H9 (cell line): ENCODE results near the gene BRSK1. TPM values are rescaled to one million over a fixed set of nuclear protein-coding genes. Genes with fewer than 3 reads are reported as not detected.
A peak's percentile ranks its signal among the peaks of the same experiment; 100 is the strongest.

Source experiments
- DNase-seq: peaks from one replicate; pipeline ENCODE4 v3.0.0-alpha.2; 2017
- H2AFZ ChIP-seq: one replicate; pipeline ENCODE4 v1.6.1; 2013; ENCODE audit warnings: mild to moderate bottlenecking, low read length, control low read depth, moderate library complexity
- H2AK5ac ChIP-seq: 2 replicates; pipeline ENCODE4 v1.6.1; 2013; ENCODE audit warnings: low read length, control low read depth, mixed read lengths; ENCODE audit not compliant: insufficient read length
- H2BK120ac ChIP-seq: one replicate; pipeline ENCODE4 v1.6.1; 2013; ENCODE audit warnings: low read depth, mild to moderate bottlenecking, low read length, control low read depth, inconsistent platforms; ENCODE audit not compliant: poor library complexity, severe bottlenecking
- H2BK12ac ChIP-seq: 2 replicates; pipeline ENCODE4 v1.6.1; 2013; ENCODE audit warnings: low read length, control low read depth, mixed read lengths, low read depth; ENCODE audit not compliant: insufficient read length
- H2BK15ac ChIP-seq: 2 replicates; pipeline ENCODE4 v1.6.1; 2013; ENCODE audit warnings: low read depth, low read length, control low read depth
- H2BK20ac ChIP-seq: one replicate; pipeline ENCODE4 v1.6.1; 2013; ENCODE audit warnings: low read depth, mild to moderate bottlenecking, low read length, control low read depth, inconsistent platforms; ENCODE audit not compliant: poor library complexity, severe bottlenecking
- H2BK5ac ChIP-seq: 2 replicates; pipeline ENCODE4 v1.6.1; 2013; ENCODE audit warnings: low read length, control low read depth, mixed read lengths; ENCODE audit not compliant: insufficient read length
- H3K14ac ChIP-seq: 2 replicates; pipeline ENCODE4 v1.6.1; 2013; ENCODE audit warnings: low read length, control low read depth; ENCODE audit not compliant: insufficient read depth
- H3K18ac ChIP-seq: 2 replicates; pipeline ENCODE4 v1.6.1; 2013; ENCODE audit warnings: low read depth, mild to moderate bottlenecking, mixed read lengths, low read length, control low read depth; ENCODE audit not compliant: insufficient read length
- H3K23ac ChIP-seq: 2 replicates; pipeline ENCODE4 v1.6.1; 2013; ENCODE audit warnings: low read length, control low read depth, mixed read lengths, low read depth; ENCODE audit not compliant: insufficient read length
- H3K23me2 ChIP-seq: 2 replicates; pipeline ENCODE4 v1.6.1; 2013; ENCODE audit warnings: low read depth, mild to moderate bottlenecking, mixed read lengths, low read length, control low read depth; ENCODE audit not compliant: insufficient read length, poor library complexity, severe bottlenecking
- H3K27ac ChIP-seq: 2 replicates; pipeline ENCODE4 v1.5.1; 2013; ENCODE audit warnings: low read length, control low read depth, mixed read lengths, low read depth; ENCODE audit not compliant: insufficient read length
- H3K27me3 ChIP-seq: 2 replicates; pipeline ENCODE4 v1.6.1; 2013; ENCODE audit warnings: low read length, control low read depth, inconsistent platforms; ENCODE audit not compliant: insufficient read depth
- H3K4ac ChIP-seq: 2 replicates; pipeline ENCODE4 v1.6.1; 2013; ENCODE audit warnings: low read depth, mild to moderate bottlenecking, control low read depth, inconsistent platforms, low read length, moderate library complexity
- H3K4me1 ChIP-seq: 2 replicates; pipeline ENCODE4 v1.6.1; 2013; ENCODE audit warnings: low read length, control low read depth, inconsistent platforms; ENCODE audit not compliant: insufficient read depth
- H3K4me2 ChIP-seq: 2 replicates; pipeline ENCODE4 v1.6.1; 2013; ENCODE audit warnings: low read length, control low read depth, mixed read lengths; ENCODE audit not compliant: insufficient read length, insufficient read depth
- H3K56ac ChIP-seq: 2 replicates; pipeline ENCODE4 v1.6.1; 2013; ENCODE audit warnings: low read depth, mild to moderate bottlenecking, mixed read lengths, low read length, control low read depth; ENCODE audit not compliant: insufficient read length
- H3K79me1 ChIP-seq: 2 replicates; pipeline ENCODE4 v1.6.1; 2013; ENCODE audit warnings: low read depth, mild to moderate bottlenecking, moderate library complexity, low read length, control low read depth, inconsistent platforms; ENCODE audit not compliant: insufficient read depth, poor library complexity, severe bottlenecking
- H3K79me2 ChIP-seq: 2 replicates; pipeline ENCODE4 v1.6.1; 2013; ENCODE audit warnings: low read length, control low read depth, inconsistent platforms; ENCODE audit not compliant: insufficient read depth
- H3K9ac ChIP-seq: 2 replicates; pipeline ENCODE4 v1.6.1; 2013; ENCODE audit warnings: low read length, control low read depth, mixed read lengths; ENCODE audit not compliant: insufficient read length; ENCODE audit errors: extremely low read depth
- H3K9me3 ChIP-seq: one replicate; pipeline ENCODE4 v1.6.1; 2013; ENCODE audit warnings: low read depth, low read length, inconsistent platforms; ENCODE audit not compliant: control insufficient read depth
- H3T11ph ChIP-seq: one replicate; pipeline ENCODE4 v1.6.1; 2013; ENCODE audit warnings: mild to moderate bottlenecking, low read length, control low read depth, inconsistent platforms
- H4K20me1 ChIP-seq: one replicate; pipeline ENCODE4 v1.6.1; 2013; ENCODE audit not compliant: control insufficient read depth, insufficient read length, insufficient read depth
- H4K5ac ChIP-seq: 2 replicates; pipeline ENCODE4 v1.6.1; 2013; ENCODE audit warnings: low read depth, mild to moderate bottlenecking, mixed read lengths, low read length, control low read depth; ENCODE audit not compliant: insufficient read length
- H4K8ac ChIP-seq: replicated peaks from 2 replicates; pipeline ENCODE4 v1.6.1; 2013; ENCODE audit warnings: low read length, control low read depth, mixed read lengths, low read depth; ENCODE audit not compliant: insufficient read length
- H4K91ac ChIP-seq: 2 replicates; pipeline ENCODE4 v1.6.1; 2013; ENCODE audit warnings: low read depth, mild to moderate bottlenecking, moderate library complexity, mixed read lengths, low read length, control low read depth; ENCODE audit not compliant: insufficient read length
- H3K27ac Mint-ChIP-seq, 3 experiments: 2 replicates in 2 of 3; 3 replicates in 1 of 3; pipeline ENCODE4 v1.8.0; 2020 to 2021; ENCODE audit warnings: mixed read lengths in 3 of 3, mild to moderate bottlenecking in 1 of 3, moderate library complexity in 1 of 3
- H3K27me3 Mint-ChIP-seq: 2 replicates; pipeline ENCODE4 v1.8.0; 2021; ENCODE audit warnings: low read depth, mild to moderate bottlenecking, moderate library complexity, mixed read lengths
- H3K36me3 Mint-ChIP-seq, 3 experiments: 2 replicates in 2 of 3; 3 replicates in 1 of 3; pipeline ENCODE4 v1.8.0; 2020 to 2021; ENCODE audit warnings: low read depth in 3 of 3, mixed read lengths in 3 of 3; ENCODE audit not compliant: insufficient read depth in 1 of 3
- H3K4me1 Mint-ChIP-seq, 2 experiments: 2 replicates each; pipeline ENCODE4 v1.8.0; 2020; ENCODE audit warnings: mixed read lengths in 2 of 2
- H3K4me3 Mint-ChIP-seq, 2 experiments: 2 replicates in 1 of 2; 3 replicates in 1 of 2; pipeline ENCODE4 v1.8.0; 2020 to 2021; ENCODE audit warnings: mild to moderate bottlenecking in 2 of 2, mixed read lengths in 2 of 2, moderate library complexity in 1 of 2
- H3K9me3 Mint-ChIP-seq, 2 experiments: 2 replicates in 1 of 2; 3 replicates in 1 of 2; pipeline ENCODE4 v1.8.0; 2020; ENCODE audit warnings: mild to moderate bottlenecking in 2 of 2, mixed read lengths in 2 of 2, moderate library complexity in 1 of 2
- WGBS: extraction: QIAGEN DNeasy Blood & Tissue Kit; methylation state at CpG from one replicate; pipeline ENCODE4 v1.1.7; 2013; ENCODE audit warnings: missing lambda C conversion rate, low lambda C conversion rate, mixed read lengths; ENCODE audit not compliant: insufficient read length; ENCODE audit errors: extremely low coverage; 5-methylcytosine and 5-hydroxymethylcytosine counted together
- total RNA-seq: library from RNA; stranded (reverse); gene quantifications from 2 replicates; pipeline ENCODE4 v1.2.1, GENCODE V29; 2021
- TF ChIP-seq, protein P1 (sequence below): fragments of 200-600 bp; sonication (generic); conservative IDR thresholded peaks from 3 replicates; pipeline ENCODE4 v1.8.0; 2021; ENCODE audit warnings: antibody characterized with exemption, mild to moderate bottlenecking

BRSK1 gene
- total RNA-seq, 1 experiment from 2014 or later = 43.5 TPM

DNA sequence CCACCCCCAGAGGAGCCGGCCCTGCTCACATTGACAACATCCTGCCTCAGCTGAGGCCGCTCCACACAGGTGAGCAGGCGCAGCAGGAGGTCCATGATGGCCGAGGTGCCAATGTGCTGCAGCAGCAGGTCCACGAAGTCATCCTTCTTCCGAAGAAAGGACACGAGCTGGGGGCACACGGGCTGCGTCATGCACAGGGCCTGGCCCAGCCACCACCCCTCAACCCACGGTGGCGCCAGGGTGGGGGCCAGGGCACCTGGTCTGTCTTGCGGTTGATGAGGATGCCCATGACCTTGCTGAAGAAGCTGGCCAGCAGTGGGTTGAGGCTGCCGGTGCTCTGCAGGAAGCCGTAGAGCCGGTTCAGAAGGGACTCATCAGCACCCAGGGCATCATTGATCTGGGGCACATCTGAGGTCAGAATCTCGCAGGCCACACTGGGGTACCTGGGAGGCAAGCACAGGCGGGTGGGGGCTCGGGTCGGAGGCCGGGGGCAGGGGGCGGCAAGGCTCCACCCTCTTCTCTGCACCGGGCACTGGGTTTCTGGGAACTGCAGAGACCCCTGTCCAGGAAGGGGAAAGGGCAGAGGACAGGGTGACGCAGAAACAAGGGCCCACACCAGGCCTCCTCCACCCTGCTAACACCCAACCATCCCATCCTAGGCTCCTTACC is 38.4 kb upstream of the BRSK1 start:
- Histone ChIP-seq H3T11ph (no peak overlapping the region), H4K5ac (no peak overlapping the region), H3K18ac (no peak overlapping the region), H2BK12ac (no peak overlapping the region), H4K8ac (no peak overlapping the region), H2AFZ (no peak overlapping the region), H3K9me3 (no peaks in the 10 kb centered on the region), H3K23ac (no peak overlapping the region), H2BK5ac (no peak overlapping the region), H3K27ac (no peak overlapping the region), H3K23me2 (no peaks in the 10 kb centered on the region), H2AK5ac (no peak overlapping the region), H2BK20ac (no peak overlapping the region), H2BK15ac (no peak overlapping the region), H3K56ac (no peak overlapping the region), H3K14ac (no peak overlapping the region), H3K4me1 (no peaks in the 10 kb centered on the region), H4K20me1 (no peaks in the 10 kb centered on the region), H3K9ac (no peak overlapping the region), H2BK120ac (no peak overlapping the region), H3K4ac (no peak overlapping the region), H4K91ac (no peak overlapping the region), H3K79me1 (no peaks in the 10 kb centered on the region), H3K79me2 (peaks cover 2% of the 10 kb centered on the region; the same call in 1 of the 2 replicates), H3K4me2 (no peak overlapping the region), H3K27me3 (no peaks in the 10 kb centered on the region)
- H3K27me3 Mint-ChIP-seq = no peaks in the 10 kb centered on the region
- no peak for DNase-seq
- H3K36me3 Mint-ChIP-seq = peaks cover 13 to 51% (median 49%) of the 10 kb centered on the region in 3 experiments; a peak in 6 of 7 replicates
- no peak overlapping the region for H3K4me3 Mint-ChIP-seq
- TF ChIP-seq, protein P1, sequence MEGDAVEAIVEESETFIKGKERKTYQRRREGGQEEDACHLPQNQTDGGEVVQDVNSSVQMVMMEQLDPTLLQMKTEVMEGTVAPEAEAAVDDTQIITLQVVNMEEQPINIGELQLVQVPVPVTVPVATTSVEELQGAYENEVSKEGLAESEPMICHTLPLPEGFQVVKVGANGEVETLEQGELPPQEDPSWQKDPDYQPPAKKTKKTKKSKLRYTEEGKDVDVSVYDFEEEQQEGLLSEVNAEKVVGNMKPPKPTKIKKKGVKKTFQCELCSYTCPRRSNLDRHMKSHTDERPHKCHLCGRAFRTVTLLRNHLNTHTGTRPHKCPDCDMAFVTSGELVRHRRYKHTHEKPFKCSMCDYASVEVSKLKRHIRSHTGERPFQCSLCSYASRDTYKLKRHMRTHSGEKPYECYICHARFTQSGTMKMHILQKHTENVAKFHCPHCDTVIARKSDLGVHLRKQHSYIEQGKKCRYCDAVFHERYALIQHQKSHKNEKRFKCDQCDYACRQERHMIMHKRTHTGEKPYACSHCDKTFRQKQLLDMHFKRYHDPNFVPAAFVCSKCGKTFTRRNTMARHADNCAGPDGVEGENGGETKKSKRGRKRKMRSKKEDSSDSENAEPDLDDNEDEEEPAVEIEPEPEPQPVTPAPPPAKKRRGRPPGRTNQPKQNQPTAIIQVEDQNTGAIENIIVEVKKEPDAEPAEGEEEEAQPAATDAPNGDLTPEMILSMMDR = no peak
- peak overlapping the region in 1 of 3 experiments; percentile 76; a peak in 1 of 7 replicates for H3K27ac Mint-ChIP-seq
- no peaks in the 10 kb centered on the region for H3K9me3 Mint-ChIP-seq
- WGBS = no CpG with 5 or more reads among the region's 23 CpGs
- H3K4me1 Mint-ChIP-seq = no peaks in the 10 kb centered on the region
